ENCODE results near the gene PIP5K1B. TPM values are rescaled to one million over a fixed set of nuclear protein-coding genes. Genes with fewer than 3 reads are reported as not detected.

Gene PIP5K1B
- total and polyA plus RNA-seq, 2 donors (not counting 3 experiments of a cell fraction or from before 2014, with no cell fraction given), result 0.27 TPM; not detected in 1

DNA sequence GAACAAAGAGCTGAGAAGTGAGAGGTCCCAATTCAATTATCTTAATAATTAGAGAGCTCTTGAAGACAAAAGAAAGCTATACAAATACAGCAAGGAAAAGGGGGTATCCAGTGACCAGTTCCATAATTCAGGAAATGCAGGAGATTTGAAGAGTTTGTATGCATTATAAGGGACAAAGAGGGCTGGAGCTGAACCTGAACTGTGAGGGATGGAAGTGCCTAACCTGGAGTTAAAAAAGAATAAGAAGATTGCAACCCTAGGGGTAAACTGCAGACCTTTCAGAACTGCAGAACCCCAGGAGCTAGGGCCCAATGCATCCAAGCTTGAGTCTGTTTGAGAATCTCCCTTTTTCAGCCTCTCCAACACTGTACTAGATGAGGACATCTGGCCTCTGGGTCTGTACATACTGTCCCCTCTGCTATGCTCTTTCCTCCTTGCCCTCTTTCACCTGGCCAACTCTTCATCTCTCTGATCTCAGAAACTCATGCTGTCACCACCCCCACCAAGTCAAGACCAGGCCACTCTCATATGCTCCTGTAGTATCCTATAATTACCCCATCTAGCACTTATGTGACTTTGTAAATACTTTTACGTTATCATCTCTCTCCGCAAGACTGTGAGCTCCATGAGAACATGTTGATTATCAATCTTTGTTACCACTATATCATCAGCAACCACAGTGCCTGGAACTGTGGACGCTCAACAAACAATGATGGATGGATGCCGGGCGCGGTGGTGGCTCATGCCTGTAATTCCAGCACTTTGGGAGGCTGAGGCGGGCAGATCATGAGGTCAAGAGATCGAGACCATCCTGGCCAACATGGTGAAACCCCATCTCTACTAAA, 315.5 kb downstream of the PIP5K1B start:
- POLR2A ChIA-PET, result no interaction called here
- Histone ChIP-seq H3K4me3 (replicated peaks in 1 of 3; ENCODE audit: insufficient read depth in 1 of 3, low read depth in 1 of 3, low read length in 3 of 3) (no peak overlapping the region), H2AFZ (ENCODE audit: low read depth, low read length) (no peak overlapping the region), H3K9me3 (replicated peaks; ENCODE audit: control insufficient read depth, insufficient read depth, low read length) (no peaks in the 10 kb centered on the region), H3K9ac (replicated peaks; ENCODE audit: extremely low read depth, insufficient read depth, low read length) (no peak overlapping the region), H3K27ac (ENCODE audit: insufficient read depth, low read depth, low read length) (no peak overlapping the region), H3K9me1 (replicated peaks; ENCODE audit: control insufficient read depth, extremely low read depth, insufficient read depth, low read length) (no peaks in the 10 kb centered on the region), H3K36me3 (ENCODE audit: control insufficient read depth in 2 of 2, extremely low read depth in 1 of 2, insufficient read depth in 2 of 2, low read length in 2 of 2) (no peaks in the 10 kb centered on the region), H4K20me1 (replicated peaks; ENCODE audit: control insufficient read depth, extremely low read depth, insufficient read depth, low read length) (no peaks in the 10 kb centered on the region), H3K27me3 (ENCODE audit: control insufficient read depth in 2 of 2, insufficient read depth in 2 of 2, low read length in 2 of 2) (peaks cover 8 to 12% of the 10 kb centered on the region in 2 experiments), H3K79me2 (ENCODE audit: control insufficient read depth, insufficient read depth, low read length) (no peaks in the 10 kb centered on the region), H3K4me1 (ENCODE audit: control insufficient read depth, extremely low read depth, insufficient read depth, low read length) (no peaks in the 10 kb centered on the region), H3K4me2 (ENCODE audit: insufficient read depth, low read length) (no peak overlapping the region)
- FAIRE-seq (no peak), DNase-seq (ENCODE audit: low read depth, low spot score) (no peak)
- intact Hi-C loops (cut with micrococcal nuclease) (no loop called here), dilution Hi-C loops (cut with MboI; ENCODE audit: extremely low pct_ligation_motif_present, low sequenced_read_pairs) (no loop called here)
- CTCF ChIA-PET, result interaction anchor here (0.7 kb wide), 1 partner anchor 15 kb away, joined by 3 read pairs; the partner anchor contains the start of gene FXN
- BruUV-seq (replicated peaks), result no TSS peak
- no peak for TF ChIP-seq GATA2 (IDR thresholded peaks at IDR 0.05; ENCODE audit: insufficient read depth, insufficient read length, low read depth, low read length)

DNA sequence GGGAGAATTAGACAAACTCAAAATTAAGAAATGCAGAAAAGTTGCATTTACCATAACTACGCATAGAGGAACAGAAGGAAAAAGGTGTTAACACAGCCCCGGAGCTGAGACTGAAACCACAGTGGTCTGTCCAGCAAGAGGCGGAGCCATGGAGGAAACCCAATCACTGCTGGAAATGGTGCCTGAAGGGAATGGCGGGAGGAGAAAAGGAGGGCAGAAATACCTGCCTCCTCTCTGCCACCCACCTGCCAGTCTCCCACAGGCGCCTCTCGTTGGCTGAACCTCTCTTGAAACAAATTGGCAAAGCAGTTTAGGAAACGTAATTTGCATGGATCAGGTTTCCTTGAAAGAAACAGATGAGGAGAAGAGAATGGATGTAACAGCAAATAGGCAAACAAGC, 318.6 kb downstream of the PIP5K1B start:
- no peak overlapping the region for H2AFZ ChIP-seq (ENCODE audit: low read depth, low read length)
- CTCF ChIA-PET, result interaction anchor here (1.6 kb wide), 1 partner anchor 12 kb away, joined by 5 read pairs; the partner anchor contains the start of gene FXN
- POLR2A ChIA-PET, result no interaction called here

More for the DNA sequence above, 318.6 kb downstream of the PIP5K1B start:
- TF ChIP-seq POLR2AphosphoS5 (IDR thresholded peaks at IDR 0.05; ENCODE audit: insufficient read depth, low read depth, low read length), result no peak
- TF ChIP-seq MYC (IDR thresholded peaks at IDR 0.05; ENCODE audit: low read depth, low read length), result no peak
- no peak for TF ChIP-seq EZH2 (IDR thresholded peaks at IDR 0.05; ENCODE audit: borderline replicate concordance, low read depth, low read length, severe bottlenecking)
- FAIRE-seq (no peak), DNase-seq (ENCODE audit: low read depth, low spot score) (no peak)
- Histone ChIP-seq H3K4me2 (ENCODE audit: insufficient read depth, low read length) (no peak overlapping the region), H3K9me1 (replicated peaks; ENCODE audit: control insufficient read depth, extremely low read depth, insufficient read depth, low read length) (no peaks in the 10 kb centered on the region), H3K36me3 (ENCODE audit: control insufficient read depth in 2 of 2, extremely low read depth in 1 of 2, insufficient read depth in 2 of 2, low read length in 2 of 2) (no peaks in the 10 kb centered on the region), H3K9me3 (replicated peaks; ENCODE audit: control insufficient read depth, insufficient read depth, low read length) (no peaks in the 10 kb centered on the region), H3K4me1 (ENCODE audit: control insufficient read depth, extremely low read depth, insufficient read depth, low read length) (no peaks in the 10 kb centered on the region), H3K27ac (ENCODE audit: insufficient read depth, low read depth, low read length) (no peak overlapping the region), H4K20me1 (replicated peaks; ENCODE audit: control insufficient read depth, extremely low read depth, insufficient read depth, low read length) (no peaks in the 10 kb centered on the region), H3K79me2 (ENCODE audit: control insufficient read depth, insufficient read depth, low read length) (no peaks in the 10 kb centered on the region), H3K9ac (replicated peaks; ENCODE audit: extremely low read depth, insufficient read depth, low read length) (no peak overlapping the region), H3K4me3 (replicated peaks in 1 of 3; ENCODE audit: insufficient read depth in 1 of 3, low read depth in 1 of 3, low read length in 3 of 3) (no peak overlapping the region), H3K27me3 (ENCODE audit: control insufficient read depth in 2 of 2, insufficient read depth in 2 of 2, low read length in 2 of 2) (peaks cover 2 to 9% of the 10 kb centered on the region in 2 experiments)
- intact Hi-C loops (cut with micrococcal nuclease), result no loop called here
- dilution Hi-C loops (cut with MboI; ENCODE audit: extremely low pct_ligation_motif_present, low sequenced_read_pairs), result no loop called here
- no TSS peak for BruUV-seq (replicated peaks)
